ES-I3 (cell line): ENCODE results near the gene METTL21C.

Experiments used
- H3K36me3 ChIP-seq: 2 replicates; pipeline ENCODE4 v1.6.1; 2013; ENCODE audit warnings: mild to moderate bottlenecking, low read length, control low read depth, moderate library complexity; ENCODE audit not compliant: insufficient read depth
- H3K4me1 ChIP-seq: 2 replicates; pipeline ENCODE4 v1.6.1; 2013; ENCODE audit warnings: mild to moderate bottlenecking, control low read depth, low read length; ENCODE audit not compliant: insufficient read depth
- H3K9ac ChIP-seq: 2 replicates; pipeline ENCODE4 v1.6.1; 2013; ENCODE audit warnings: low read depth, mild to moderate bottlenecking, low read length, moderate library complexity
- H3K9me3 ChIP-seq: 2 replicates; pipeline ENCODE4 v1.6.1; 2013; ENCODE audit warnings: mild to moderate bottlenecking, low read length, moderate library complexity; ENCODE audit not compliant: control insufficient read depth, insufficient read depth

Gene METTL21C

GRCh38 chr13:102687520-102687919 lies 7.3 kb downstream of the METTL21C start:
- peaks cover 24% of the 10 kb centered on the region for H3K4me1 ChIP-seq
- H3K36me3 ChIP-seq, result no peaks in the 10 kb centered on the region
- H3K9me3 ChIP-seq, result no peaks in the 10 kb centered on the region; the same call in 1 of the 2 replicates
- no peak overlapping the region for H3K9ac ChIP-seq

GRCh38 chr13:102686024-102686423 lies 8.8 kb downstream of the METTL21C start:
- no peak overlapping the region for H3K9ac ChIP-seq
- H3K4me1 ChIP-seq, result peaks cover 20% of the 10 kb centered on the region
- H3K36me3 ChIP-seq, result no peaks in the 10 kb centered on the region

GRCh38 chr13:102683637-102684036 lies 11.2 kb downstream of the METTL21C start:
- Histone ChIP-seq H3K4me1 (peaks cover 17% of the 10 kb centered on the region), H3K36me3 (peaks cover 10% of the 10 kb centered on the region), H3K9ac (no peak overlapping the region), H3K9me3 (peaks cover 4% of the 10 kb centered on the region)

More at GRCh38 chr13:102686024-102686423, 8.8 kb downstream of the METTL21C start:
- H3K9me3 ChIP-seq, result peaks cover 4% of the 10 kb centered on the region

GRCh38 chr13:102682727-102683126 lies 12.1 kb downstream of the METTL21C start:
- H3K4me1 ChIP-seq, result peaks cover 9% of the 10 kb centered on the region; the same call in 1 of the 2 replicates
- H3K9me3 ChIP-seq, result peaks cover 4% of the 10 kb centered on the region
- no peak overlapping the region for H3K9ac ChIP-seq
- H3K36me3 ChIP-seq, result peaks cover 11% of the 10 kb centered on the region

- Histone ChIP-seq H3K9me3 (peaks cover 4% of the 10 kb centered on the region), H3K9ac (no peak overlapping the region), H3K4me1 (peaks cover 4% of the 10 kb centered on the region; the same call in 1 of the 2 replicates), H3K36me3 (peaks cover 14% of the 10 kb centered on the region)
Measured at GRCh38 chr13:102682211-102682610, 12.6 kb downstream of the METTL21C start.

GRCh38 chr13:102680842-102681740 lies 13.8 kb downstream of the METTL21C start:
- H3K36me3 ChIP-seq, result peaks cover 14% of the 10 kb centered on the region
- H3K9ac ChIP-seq, result no peak overlapping the region
- H3K4me1 ChIP-seq, result no peaks in the 10 kb centered on the region
- H3K9me3 ChIP-seq, result peaks cover 4% of the 10 kb centered on the region; the same call in 1 of the 2 replicates

- Histone ChIP-seq H3K9ac (no peak overlapping the region), H3K4me1 (no peaks in the 10 kb centered on the region), H3K9me3 (peaks cover 4% of the 10 kb centered on the region; the same call in 1 of the 2 replicates), H3K36me3 (peaks cover 16% of the 10 kb centered on the region)
Measured at GRCh38 chr13:102680133-102680717, 14.6 kb downstream of the METTL21C start.

- H3K4me1 ChIP-seq, result no peaks in the 10 kb centered on the region
- peaks cover 4% of the 10 kb centered on the region; the same call in 1 of the 2 replicates for H3K9me3 ChIP-seq
- H3K36me3 ChIP-seq, result peaks cover 20% of the 10 kb centered on the region
- H3K9ac ChIP-seq, result no peak overlapping the region
Measured at GRCh38 chr13:102679449-102680132, 15.3 kb downstream of the METTL21C start.

- H3K36me3 ChIP-seq, result peaks cover 26% of the 10 kb centered on the region
- H3K4me1 ChIP-seq, result no peaks in the 10 kb centered on the region
- H3K9ac ChIP-seq, result no peak overlapping the region
- H3K9me3 ChIP-seq, result peaks cover 4% of the 10 kb centered on the region; the same call in 1 of the 2 replicates
Measured at GRCh38 chr13:102678339-102679107, 16.3 kb downstream of the METTL21C start.

- peaks cover 30% of the 10 kb centered on the region for H3K36me3 ChIP-seq
- H3K9me3 ChIP-seq, result peaks cover 4% of the 10 kb centered on the region; the same call in 1 of the 2 replicates
- no peaks in the 10 kb centered on the region for H3K4me1 ChIP-seq
- H3K9ac ChIP-seq, result no peak overlapping the region
Measured at GRCh38 chr13:102677122-102677521, 17.7 kb downstream of the METTL21C start.

- Histone ChIP-seq H3K9ac (no peak overlapping the region), H3K9me3 (peaks cover 3% of the 10 kb centered on the region; the same call in 1 of the 2 replicates), H3K4me1 (no peaks in the 10 kb centered on the region), H3K36me3 (peaks cover 34% of the 10 kb centered on the region)
Measured at GRCh38 chr13:102675115-102675514, 19.7 kb downstream of the METTL21C start.

GRCh38 chr13:102670130-102670529 lies 24.7 kb downstream of the METTL21C start:
- Histone ChIP-seq H3K36me3 (peaks cover 41% of the 10 kb centered on the region), H3K9me3 (peaks cover 6% of the 10 kb centered on the region; the same call in 1 of the 2 replicates), H3K9ac (no peak overlapping the region), H3K4me1 (no peaks in the 10 kb centered on the region)

- Histone ChIP-seq H3K9ac (no peak overlapping the region), H3K36me3 (peaks cover 28% of the 10 kb centered on the region), H3K9me3 (peaks cover 6% of the 10 kb centered on the region; the same call in 1 of the 2 replicates), H3K4me1 (no peaks in the 10 kb centered on the region)
Measured at GRCh38 chr13:102667911-102668310, 26.9 kb downstream of the METTL21C start.
